Spleen (tissue), 7 donors: Measurements from ENCODE around the gene GINM1.

ENCODE experiments used
- CTCF ChIP-seq, 11 experiments: fragments of 200-600 bp in 7 of 11; fragments of 450-650 bp in 4 of 11; sonication (generic) in 4 of 11; IDR thresholded peaks in 8 of 11; conservative IDR thresholded peaks in 3 of 11; 1 replicate in 7 of 11; 2 replicates in 4 of 11; pipeline versions ENCODE4 v1.4.0 to v1.8.0; 2016 to 2021; ENCODE audit warnings: antibody characterized with exemption in 11 of 11, inconsistent platforms in 4 of 11, mild to moderate bottlenecking in 1 of 11
- POLR2A ChIP-seq, 3 donors: fragments of 450-650 bp; IDR thresholded peaks; one replicate each; pipeline ENCODE4 v1.5.1; 2017; ENCODE audit warnings: antibody characterized with exemption in 3 of 3, mild to moderate bottlenecking in 1 of 3
- POLR2AphosphoS5 ChIP-seq, 3 donors: sonication (generic); formaldehyde crosslinking; IDR thresholded peaks; one replicate each; pipeline ENCODE4 v1.5.1; 2017; ENCODE audit warnings: antibody characterized with exemption in 3 of 3
- donor health status: DM: no; HTN: no; CAD: no; lungs with moderate emphysema.
- donor health status: DM: no; HTN: no; CAD: no.
- donor health status: DM: no; HTN: no; CAD: no.

- TF ChIP-seq CTCF (IDR thresholded peaks at IDR 0.05 in 8 of 11, conservative IDR thresholded peaks at IDR 0.05 in 3 of 11), result no peak
- TF ChIP-seq POLR2A (IDR thresholded peaks at IDR 0.05), result no peak
- TF ChIP-seq POLR2AphosphoS5 (IDR thresholded peaks at IDR 0.05), result no peak
Measured at GRCh38 chr6:149563928-149564325, 2.2 kb upstream of the GINM1 start.
